HepG2 (cell line): ENCODE data around the gene RPS2. TPM values are rescaled to one million over a fixed set of nuclear protein-coding genes. Genes with fewer than 3 reads are reported as not detected.

ENCODE experiments used
- ATAC-seq: fragments of 200-7000 bp; cut with Tn5 transposase; 3 replicates; pipeline ENCODE4 v1.9.1; 2020; ENCODE audit warnings: mild to moderate bottlenecking, moderate library complexity
- BruUV-seq: library from RNA; stranded (reverse); fragments of 400-500 nt; replicated peaks from 2 replicates; lab custom pipeline; 2021; lab: Mats Ljungman, UMichigan
- CTCF ChIA-PET: fragments of 300-600 bp; formaldehyde crosslinking; extraction: SDS; loops from one replicate; lab custom pipeline; 2021; ENCODE audit warnings: low total read pairs, inconsistent platforms, low intra/inter-chr PET ratio; lab: Yijun Ruan, JAX
- POLR2A ChIA-PET: fragments of 350-600 bp; sonication (Branson Sonifier 250); formaldehyde crosslinking; loops from one replicate; lab custom pipeline; 2020; ENCODE audit warnings: antibody characterized with exemption, inconsistent platforms; lab: Yijun Ruan, JAX
- DNase-seq: peaks from one replicate; pipeline ENCODE4 v3.0.0-alpha.2; 2015; ENCODE audit warnings: low spot score
- FAIRE-seq: peaks from 3 replicates; lab custom pipeline; 2011; peaks lifted over from hg19 to GRCh38; lab: Jason Lieb, UNC
- H2AFZ ChIP-seq: one replicate; pipeline ENCODE4 v1.6.1; 2011; ENCODE audit warnings: low read length, inconsistent platforms
- H3K27ac ChIP-seq: fragments of 300-600 bp; 3 replicates; pipeline ENCODE4 v1.8.0; 2011; ENCODE audit warnings: mixed run types, mild to moderate bottlenecking, mixed read lengths, low read length, inconsistent platforms; ENCODE audit not compliant: insufficient read depth; ENCODE audit errors: extremely low read length
- H3K27me3 ChIP-seq, 2 experiments: fragments of 200-600 bp in 1 of 2; 2 replicates in 1 of 2; 3 replicates in 1 of 2; pipeline versions ENCODE4 v1.6.0 to v1.8.0; 2011; ENCODE audit warnings: low read length in 2 of 2, mild to moderate bottlenecking in 2 of 2, moderate library complexity in 2 of 2, inconsistent platforms in 1 of 2; ENCODE audit not compliant: insufficient read depth in 2 of 2, control insufficient read depth in 1 of 2
- H3K36me3 ChIP-seq, 2 experiments: fragments of 200-600 bp in 1 of 2; replicated peaks in 1 of 2; 2 replicates in 1 of 2; 3 replicates in 1 of 2; pipeline versions ENCODE4 v1.5.1 to v1.8.0; 2011; ENCODE audit warnings: low read length in 2 of 2, inconsistent platforms in 1 of 2; ENCODE audit not compliant: insufficient read depth in 2 of 2, control insufficient read depth in 1 of 2
- H3K4me1 ChIP-seq: 2 replicates; pipeline ENCODE4 v1.5.1; 2012; ENCODE audit warnings: low read length, inconsistent platforms; ENCODE audit not compliant: insufficient read depth
- H3K4me2 ChIP-seq: 2 replicates; pipeline ENCODE4 v1.6.0; 2011; ENCODE audit warnings: low read depth, low read length, inconsistent platforms
- H3K4me3 ChIP-seq, 3 experiments: fragments of 200-600 bp in 1 of 3; sonication (generic), shearing (Covaris generic) in 1 of 3; replicated peaks in 1 of 3; 2 replicates each; pipeline ENCODE4 v1.5.1; 2011 to 2016; ENCODE audit warnings: low read length in 3 of 3, inconsistent platforms in 2 of 3, low read depth in 2 of 3, mild to moderate bottlenecking in 2 of 3, control low read depth in 1 of 3, mixed read lengths in 1 of 3; ENCODE audit not compliant: insufficient read depth in 1 of 3
- H3K79me2 ChIP-seq: one replicate; pipeline ENCODE4 v1.6.1; 2011; ENCODE audit warnings: low read length, inconsistent platforms; ENCODE audit not compliant: insufficient read depth
- H3K9ac ChIP-seq: 2 replicates; pipeline ENCODE4 v1.6.0; 2011; ENCODE audit warnings: mild to moderate bottlenecking, low read depth, low read length, inconsistent platforms; ENCODE audit not compliant: insufficient read depth
- H3K9me3 ChIP-seq: 2 replicates; pipeline ENCODE4 v1.5.1; 2012; ENCODE audit warnings: mild to moderate bottlenecking, low read length
- H4K20me1 ChIP-seq: 2 replicates; pipeline ENCODE4 v1.6.0; 2011; ENCODE audit warnings: inconsistent platforms, mild to moderate bottlenecking, low read length, moderate library complexity; ENCODE audit not compliant: insufficient read depth
- ATF7-NPFF ChIP-seq: sonication (generic); formaldehyde crosslinking; IDR thresholded peaks from 2 replicates; pipeline ENCODE4 v1.8.1; 2023; ENCODE audit warnings: mild to moderate bottlenecking, low read depth, missing genetic modification reagents, moderate library complexity
- KDM3A ChIP-seq: IDR thresholded peaks from 2 replicates; pipeline ENCODE4 v1.6.1; 2018; ENCODE audit warnings: low read depth, missing compliant biosample characterization
- POGZ ChIP-seq: sonication (generic); formaldehyde crosslinking; IDR thresholded peaks from 2 replicates; pipeline ENCODE4 v1.4.0; 2020; ENCODE audit warnings: mild to moderate bottlenecking, missing genetic modification reagents
- RAD51 ChIP-seq: fragments of 450-650 bp; IDR thresholded peaks from 2 replicates; pipeline ENCODE4 v1.6.1; 2016; ENCODE audit warnings: borderline replicate concordance
- RNF219 ChIP-seq: sonication (generic); formaldehyde crosslinking; IDR thresholded peaks from 2 replicates; pipeline ENCODE4 v1.5.0; 2020; ENCODE audit warnings: mild to moderate bottlenecking, missing genetic modification reagents
- SSRP1 ChIP-seq: IDR thresholded peaks from 2 replicates; pipeline ENCODE4 v1.6.1; 2016; ENCODE audit warnings: control low read depth
- THAP9 ChIP-seq: sonication (generic); formaldehyde crosslinking; IDR thresholded peaks from 2 replicates; pipeline ENCODE4; 2020; ENCODE audit warnings: missing genetic modification reagents, mild to moderate bottlenecking, borderline replicate concordance
- ZFP36 ChIP-seq: fragments of 150-350 bp; IDR thresholded peaks from 2 replicates; pipeline ENCODE4 v1.6.1; 2018; ENCODE audit warnings: borderline replicate concordance, low read length, low read depth; ENCODE audit not compliant: partially characterized antibody
- ZNF143 ChIP-seq: sonication (generic); formaldehyde crosslinking; IDR thresholded peaks from 2 replicates; pipeline ENCODE4 v1.4.0; 2020; ENCODE audit warnings: missing genetic modification reagents
- ZNF205 ChIP-seq: IDR thresholded peaks from 2 replicates; pipeline ENCODE4 v1.6.1; 2018; ENCODE audit warnings: missing biosample characterization, missing genetic modification reagents
- WGBS: methylation state at CpG from one replicate; pipeline ENCODE4 v1.1.6; 2017; ENCODE audit warnings: low lambda C conversion rate; 5-methylcytosine and 5-hydroxymethylcytosine counted together
- in situ Hi-C: cut with HindIII; loops from 2 replicates; pipeline ENCODE4 v1.10.0; 2017; ENCODE audit warnings: low pct_unique_long_range_greater_than_20kb; ENCODE audit not compliant: extremely low pct_ligation_motif_present
- intact Hi-C: fragments of 100-400 bp; cut with micrococcal nuclease; formaldehyde crosslinking; loops from one replicate; pipeline ENCODE4 v1.10.0; 2022; ENCODE audit not compliant: unreplicated experiment
- polyA plus RNA-seq, 8 experiments: library from polyadenylated mRNA; depleted of rRNA in 3 of 8; stranded (reverse) in 7 of 8; unstranded in 1 of 8; fragments of >200 nt; fragmentation: Illumina TruSeq in 4 of 8; extraction: Trizol in 4 of 8; gene quantifications; 2 replicates each; pipeline versions ENCODE4 v1.2.1 to v1.2.3, GENCODE V29; 2011 to 2016; ENCODE audit warnings: low read depth in 4 of 8, missing spikeins in 1 of 8, mixed read lengths in 1 of 8; ENCODE audit not compliant: insufficient read depth in 1 of 8
- total RNA-seq, 5 experiments: library from RNA; depleted of rRNA; stranded (reverse); fragments of >200 nt; fragmentation: Illumina TruSeq; extraction: Trizol; gene quantifications; 2 replicates each; pipeline ENCODE4 v1.2.3, GENCODE V29; 2016; ENCODE audit warnings: low read depth in 1 of 5
- TF ChIP-seq, protein P1 (sequence below): sonication (generic); formaldehyde crosslinking; IDR thresholded peaks from 2 replicates; pipeline ENCODE4 v1.4.0; 2020; ENCODE audit warnings: missing genetic modification reagents, low read depth, mild to moderate bottlenecking, borderline replicate concordance
- TF ChIP-seq, protein P2 (sequence below): sonication (generic); formaldehyde crosslinking; IDR thresholded peaks from 2 replicates; pipeline ENCODE4 v1.5.1; 2020; ENCODE audit warnings: missing genetic modification reagents, mild to moderate bottlenecking, borderline replicate concordance
- TF ChIP-seq, protein P3 (sequence below): sonication (generic); formaldehyde crosslinking; IDR thresholded peaks from 2 replicates; pipeline ENCODE4 v1.5.0; 2020; ENCODE audit warnings: mild to moderate bottlenecking, missing genetic modification reagents

RPS2 gene
- total and polyA plus RNA-seq, 2 of the 13 experiments (the other 11 are each of a cell fraction or from before 2014, with no cell fraction given) = 1,908 to 4,514 TPM

- Histone ChIP-seq H3K79me2 (peaks cover 4% of the 10 kb centered on the region), H3K4me2 (peak overlapping the region; percentile 95), H3K9me3 (no peaks in the 10 kb centered on the region), H3K36me3 (peaks cover 12 to 15% of the 10 kb centered on the region in 2 experiments; a peak in 4 of 5 replicates), H3K4me3 (peak overlapping the region; percentile 60 to 82 (median 77)), H3K9ac (peak overlapping the region; percentile 60), H3K4me1 (peaks cover 63% of the 10 kb centered on the region), H3K27ac (no peak overlapping the region), H2AFZ (no peak overlapping the region), H3K27me3 (peaks cover 0 to 8% of the 10 kb centered on the region in 2 experiments; a peak in 2 of 5 replicates), H4K20me1 (no peaks in the 10 kb centered on the region)
- WGBS = under 1% methylated on average over 31 of the region's 50 CpGs
- ChIA-PET CTCF (no interaction called here), POLR2A (interaction anchor here (0.8 to 2.0 kb wide), 7 partner anchors 13 to 165 kb away, joined by 3 to 13 read pairs (median 5); partner anchors contain the start of genes RPS2 and TRAF7)
- no peak for FAIRE-seq
- BruUV-seq = no TSS peak
- in situ Hi-C loops (no loop called here), intact Hi-C loops (no loop called here)
- peak; percentile 34 for DNase-seq
- ATAC-seq = peak; percentile 19
- TF ChIP-seq, protein P1, sequence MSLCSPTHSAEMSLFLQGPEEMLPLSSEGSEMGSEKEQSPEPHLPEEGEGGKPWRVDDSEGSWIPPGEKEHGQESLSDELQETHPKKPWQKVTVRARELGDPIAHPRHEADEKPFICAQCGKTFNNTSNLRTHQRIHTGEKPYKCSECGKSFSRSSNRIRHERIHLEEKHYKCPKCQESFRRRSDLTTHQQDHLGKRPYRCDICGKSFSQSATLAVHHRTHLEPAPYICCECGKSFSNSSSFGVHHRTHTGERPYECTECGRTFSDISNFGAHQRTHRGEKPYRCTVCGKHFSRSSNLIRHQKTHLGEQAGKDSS (CRISPR knock-in tag) = no peak
- TF ChIP-seq ZNF205 (no peak), ZNF143 (CRISPR knock-in tag) (no peak), KDM3A (CRISPR knock-in tag) (no peak), THAP9 (CRISPR knock-in tag) (no peak; the same call in 1 of the 2 replicates), ATF7-NPFF (CRISPR knock-in tag) (no peak), ZFP36 (peak; percentile 65), SSRP1 (CRISPR knock-in tag) (no peak), RNF219 (CRISPR knock-in tag) (no peak), POGZ (CRISPR knock-in tag) (no peak), RAD51 (no peak)
- TF ChIP-seq, protein P2, sequence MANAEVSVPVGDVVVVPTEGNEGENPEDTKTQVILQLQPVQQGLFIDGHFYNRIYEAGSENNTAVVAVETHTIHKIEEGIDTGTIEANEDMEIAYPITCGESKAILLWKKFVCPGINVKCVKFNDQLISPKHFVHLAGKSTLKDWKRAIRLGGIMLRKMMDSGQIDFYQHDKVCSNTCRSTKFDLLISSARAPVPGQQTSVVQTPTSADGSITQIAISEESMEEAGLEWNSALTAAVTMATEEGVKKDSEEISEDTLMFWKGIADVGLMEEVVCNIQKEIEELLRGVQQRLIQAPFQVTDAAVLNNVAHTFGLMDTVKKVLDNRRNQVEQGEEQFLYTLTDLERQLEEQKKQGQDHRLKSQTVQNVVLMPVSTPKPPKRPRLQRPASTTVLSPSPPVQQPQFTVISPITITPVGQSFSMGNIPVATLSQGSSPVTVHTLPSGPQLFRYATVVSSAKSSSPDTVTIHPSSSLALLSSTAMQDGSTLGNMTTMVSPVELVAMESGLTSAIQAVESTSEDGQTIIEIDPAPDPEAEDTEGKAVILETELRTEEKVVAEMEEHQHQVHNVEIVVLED (CRISPR knock-in tag) = no peak
- TF ChIP-seq, protein P3, sequence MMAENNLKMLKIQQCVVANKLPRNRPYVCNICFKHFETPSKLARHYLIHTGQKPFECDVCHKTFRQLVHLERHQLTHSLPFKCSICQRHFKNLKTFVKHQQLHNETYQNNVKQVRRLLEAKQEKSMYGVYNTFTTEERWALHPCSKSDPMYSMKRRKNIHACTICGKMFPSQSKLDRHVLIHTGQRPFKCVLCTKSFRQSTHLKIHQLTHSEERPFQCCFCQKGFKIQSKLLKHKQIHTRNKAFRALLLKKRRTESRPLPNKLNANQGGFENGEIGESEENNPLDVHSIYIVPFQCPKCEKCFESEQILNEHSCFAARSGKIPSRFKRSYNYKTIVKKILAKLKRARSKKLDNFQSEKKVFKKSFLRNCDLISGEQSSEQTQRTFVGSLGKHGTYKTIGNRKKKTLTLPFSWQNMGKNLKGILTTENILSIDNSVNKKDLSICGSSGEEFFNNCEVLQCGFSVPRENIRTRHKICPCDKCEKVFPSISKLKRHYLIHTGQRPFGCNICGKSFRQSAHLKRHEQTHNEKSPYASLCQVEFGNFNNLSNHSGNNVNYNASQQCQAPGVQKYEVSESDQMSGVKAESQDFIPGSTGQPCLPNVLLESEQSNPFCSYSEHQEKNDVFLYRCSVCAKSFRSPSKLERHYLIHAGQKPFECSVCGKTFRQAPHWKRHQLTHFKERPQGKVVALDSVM (CRISPR knock-in tag) = peak; percentile 60
Measured at GRCh38 chr16:1990351-1991134, 25.9 kb upstream of the RPS2 start.
